HCEC 1CT (cell line): ENCODE data around the gene GRIP1.
"Not testable (repeated sequence)": the region's sequence is repeated elsewhere in the genome, so short reads cannot be mapped to it uniquely, and the experiment has no call there.

Experiments
- DNase-seq: peaks from one replicate; pipeline ENCODE4 v3.0.0-alpha.2; 2017

GRIP1 gene

DNA sequence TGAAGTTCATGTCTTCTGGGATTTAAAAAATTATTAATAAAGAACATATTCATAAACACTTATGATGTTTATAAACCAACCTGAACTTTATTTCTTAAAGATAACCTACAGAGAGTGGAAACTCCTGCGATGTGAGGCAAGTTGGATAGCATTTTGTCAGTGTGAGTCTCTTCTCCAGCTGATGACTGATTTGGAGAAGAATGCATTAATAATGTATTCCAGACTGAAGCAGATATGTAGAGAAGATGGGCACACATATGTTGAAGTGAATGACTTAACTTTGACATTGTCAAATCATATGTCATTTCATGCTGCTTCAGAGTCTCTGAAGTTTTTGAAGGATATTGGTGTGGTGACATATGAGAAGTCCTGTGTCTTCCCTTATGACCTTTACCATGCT lies 369.3 kb downstream of the GRIP1 start:
- no peak for DNase-seq

DNA sequence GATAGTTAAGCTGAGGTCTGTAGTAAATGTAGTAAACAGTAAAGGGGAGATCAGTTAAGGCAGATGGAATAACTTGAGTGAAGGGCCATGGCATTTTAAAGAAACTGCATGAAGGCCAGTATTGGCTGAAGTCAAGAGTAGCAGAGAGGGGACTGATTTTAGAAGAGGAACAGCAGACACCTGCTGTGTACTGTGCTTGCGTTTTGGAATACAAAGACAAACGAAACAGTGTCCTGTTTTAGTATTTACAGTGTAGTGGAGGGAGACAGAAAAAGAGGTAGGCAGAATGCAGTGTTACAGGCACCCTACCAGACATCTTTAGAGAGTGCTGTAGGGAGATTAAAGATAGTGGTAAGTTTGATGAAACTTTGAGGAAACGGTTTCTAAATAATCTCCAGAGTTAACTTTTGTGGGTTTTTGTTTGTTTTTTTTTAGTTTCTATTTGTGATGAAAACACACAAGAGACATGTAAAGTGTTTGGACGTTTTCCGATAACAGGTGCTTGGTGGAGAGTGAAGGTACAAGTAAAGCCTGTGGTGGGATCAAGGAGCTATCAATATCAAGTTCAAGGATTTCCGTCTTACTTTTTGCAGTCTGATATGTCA lies 374.5 kb downstream of the GRIP1 start:
- DNase-seq = no peak

DNA sequence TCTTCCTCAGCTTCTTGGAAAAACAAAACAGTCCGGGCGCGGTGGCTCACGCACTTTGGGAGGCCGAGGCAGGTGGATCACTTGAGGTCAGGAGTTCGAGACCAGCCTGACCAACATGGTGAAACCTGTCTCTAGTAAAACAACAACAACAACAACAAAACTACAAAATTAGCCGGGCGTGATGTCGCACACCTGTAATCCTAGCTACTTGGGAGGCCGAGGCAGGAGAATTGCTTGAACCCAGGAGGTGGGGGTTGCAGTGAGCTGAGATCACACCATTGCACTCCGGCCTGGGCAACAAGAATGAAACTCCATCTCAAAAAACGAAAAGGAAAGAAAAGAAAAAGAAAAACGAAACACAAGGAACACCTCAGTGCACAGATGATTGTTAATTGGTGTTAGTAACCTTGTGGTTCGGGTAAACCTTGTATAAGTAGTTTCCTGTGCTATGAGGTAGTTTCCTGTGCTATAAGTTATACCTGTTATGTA lies 375.5 kb downstream of the GRIP1 start:
- not testable (repeated sequence) for DNase-seq

DNA sequence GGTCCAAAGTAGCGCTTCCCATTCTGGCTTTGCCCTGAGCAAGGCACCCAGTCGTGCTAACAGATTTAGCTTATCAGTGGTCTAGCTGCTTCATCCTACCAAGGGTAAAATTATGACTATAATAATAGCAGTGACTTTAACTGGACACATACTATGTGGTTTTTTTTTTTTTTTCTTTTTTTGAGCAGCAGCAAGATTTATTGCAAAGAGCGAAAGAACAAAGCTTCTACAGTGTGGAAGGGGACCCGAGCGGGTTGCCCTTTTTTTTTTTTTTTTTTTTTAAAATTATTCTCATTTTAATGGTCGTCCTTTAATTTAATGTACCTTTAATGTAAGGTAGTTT lies 376.1 kb downstream of the GRIP1 start:
- DNase-seq = no peak

DNA sequence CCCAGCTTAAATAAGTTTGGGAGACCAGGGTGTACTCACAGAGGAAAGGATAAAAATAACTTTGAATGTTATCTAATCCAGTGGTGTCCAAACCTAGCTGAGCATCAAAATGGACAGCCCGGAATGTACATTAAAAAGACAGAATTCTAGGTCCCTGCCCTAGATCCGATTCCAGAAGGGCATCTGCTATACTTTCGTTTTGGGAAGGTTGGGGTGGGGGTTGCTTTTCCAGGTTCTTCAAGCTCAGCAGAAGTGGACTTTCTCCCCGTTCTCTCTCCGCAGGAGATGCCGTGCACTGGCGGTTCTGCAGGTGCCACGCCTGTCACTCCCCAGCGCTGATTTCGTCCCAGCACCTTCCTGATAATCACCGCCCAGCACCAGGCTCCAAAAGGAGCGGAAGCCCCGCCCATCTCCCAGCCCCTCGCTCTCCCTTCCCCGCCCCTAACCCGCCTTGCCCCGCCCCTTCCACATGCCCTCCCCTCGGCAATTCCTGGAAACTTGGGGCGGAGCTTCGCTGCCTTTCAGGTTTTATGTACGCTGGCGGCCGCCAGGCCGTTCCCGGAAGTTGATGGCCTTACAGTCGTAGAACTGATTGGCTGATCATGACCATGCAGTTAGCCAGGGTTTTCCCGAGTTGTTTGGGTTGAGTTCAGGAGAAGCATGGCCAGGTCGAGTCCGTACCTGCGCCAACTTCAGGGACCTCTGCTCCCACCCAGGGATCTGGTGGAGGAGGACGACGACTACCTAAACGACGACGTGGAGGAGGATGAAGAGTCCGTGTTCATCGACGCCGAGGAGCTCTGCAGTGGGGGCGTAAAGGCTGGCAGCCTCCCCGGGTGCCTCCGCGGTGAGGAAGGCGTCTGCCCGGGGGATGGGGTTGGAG lies 376.7 kb downstream of the GRIP1 start, which contains the start of gene HELB:
HELB (plus strand) TSS at position 550 of the 883 bp plus-strand sequence; CDS start at position 661, 111 bp downstream.
- DNase-seq = peak; percentile 94

DNA sequence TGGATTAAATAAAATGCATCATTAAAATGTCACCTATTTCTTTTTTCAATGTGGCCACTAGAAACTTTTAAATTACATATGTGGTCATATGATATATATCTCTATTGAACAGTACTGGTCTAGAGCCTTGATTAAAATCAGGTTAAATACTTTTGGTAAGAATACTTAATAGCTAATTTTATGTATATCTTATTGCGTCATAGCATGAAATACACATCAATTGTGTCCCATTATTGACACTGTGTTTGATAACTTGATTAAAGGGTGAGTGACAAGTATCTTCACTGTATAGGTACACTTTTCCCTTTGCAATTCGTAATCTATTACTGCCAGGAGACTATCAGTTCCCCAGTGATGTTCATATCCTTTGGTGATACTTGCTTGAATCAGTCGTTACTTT lies 381.0 kb downstream of the GRIP1 start:
- no peak for DNase-seq
